Activated T-cell treated with anti-CD3 and anti-CD28 coated beads, Interleukin-2, amount 50 U/mL, for 24 hours (primary cell): ENCODE measurements around the gene RUNX1.
A peak's percentile ranks its signal among the peaks of the same experiment; 100 is the strongest.

Source experiments
- DNase-seq: peaks from one replicate; pipeline ENCODE4 v3.0.0-alpha.2; 2020
- H3K27ac Mint-ChIP-seq: 2 replicates; pipeline ENCODE4 v1.8.0; 2020; ENCODE audit warnings: mild to moderate bottlenecking, mixed read lengths
- H3K27me3 Mint-ChIP-seq: 2 replicates; pipeline ENCODE4 v1.8.0; 2020; ENCODE audit warnings: mixed read lengths
- H3K36me3 Mint-ChIP-seq: 2 replicates; pipeline ENCODE4 v1.8.0; 2020; ENCODE audit warnings: low read depth, mixed read lengths
- H3K4me1 Mint-ChIP-seq: 2 replicates; pipeline ENCODE4 v1.8.0; 2020; ENCODE audit warnings: low read depth, mixed read lengths
- H3K4me3 Mint-ChIP-seq: 2 replicates; pipeline ENCODE4 v1.8.0; 2020; ENCODE audit warnings: mild to moderate bottlenecking, moderate library complexity, mixed read lengths
- H3K9me3 Mint-ChIP-seq: 2 replicates; pipeline ENCODE4 v1.8.0; 2020; ENCODE audit warnings: mixed read lengths

Gene RUNX1

DNA sequence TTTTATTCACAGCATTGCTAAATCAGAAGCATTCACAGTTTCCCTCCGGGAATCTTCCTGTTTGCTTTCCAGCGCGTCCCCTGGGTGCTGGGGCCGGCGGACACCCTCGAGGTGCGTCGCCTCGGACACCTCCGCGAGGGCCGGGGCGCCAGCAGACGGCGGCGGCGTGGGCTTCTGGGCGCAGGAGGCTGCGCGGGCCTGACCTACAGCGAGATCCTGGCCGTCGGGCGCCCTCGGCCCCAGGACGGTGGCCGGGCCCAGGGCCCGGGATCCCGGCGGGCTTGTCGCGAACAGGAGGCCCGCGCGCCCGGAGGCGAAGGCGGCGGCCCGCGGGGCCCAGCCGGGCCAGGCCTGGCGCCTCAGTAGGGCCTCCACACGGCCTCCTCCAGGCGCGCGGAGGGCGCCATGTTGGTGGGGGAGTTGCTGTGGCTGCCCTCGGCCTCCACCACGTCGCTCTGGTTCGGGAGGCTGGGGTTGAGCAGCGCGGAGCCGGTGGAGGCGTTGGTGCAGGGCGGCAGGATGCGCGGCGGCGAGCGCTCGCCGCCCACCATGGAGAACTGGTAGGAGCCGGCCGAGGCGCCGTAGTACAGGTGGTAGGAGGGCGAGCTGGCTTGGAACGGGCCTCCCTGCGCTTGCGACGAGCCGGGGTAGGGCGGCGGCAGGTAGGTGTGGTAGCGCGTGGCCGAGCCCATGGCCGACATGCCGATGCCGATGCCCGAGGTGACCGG lies 257.2 kb downstream of the RUNX1 start:
- Mint-ChIP-seq H3K27ac (no peak overlapping the region), H3K4me3 (no peak overlapping the region), H3K36me3 (peaks cover 70% of the 10 kb centered on the region), H3K9me3 (no peaks in the 10 kb centered on the region), H3K4me1 (peaks cover 2% of the 10 kb centered on the region), H3K27me3 (no peaks in the 10 kb centered on the region)
- no peak for DNase-seq

DNA sequence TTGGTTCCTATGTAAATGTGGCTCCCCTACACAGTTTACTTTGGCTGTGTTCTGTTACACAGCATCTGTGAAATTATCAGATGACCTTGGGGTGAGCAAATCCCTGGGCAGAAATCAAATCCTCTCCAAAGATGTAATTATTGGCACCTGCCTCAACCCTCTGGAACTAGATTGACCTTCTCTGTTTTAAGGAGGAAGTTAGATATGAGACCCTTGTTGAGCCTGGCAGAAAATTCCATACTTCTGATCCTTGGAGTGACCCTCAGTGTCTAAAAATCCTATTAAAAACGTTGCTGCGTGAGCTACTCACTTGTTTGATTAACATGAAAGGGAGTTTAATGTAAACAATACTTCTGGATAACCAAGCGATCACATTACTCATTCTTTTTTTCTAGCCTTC lies 258.3 kb downstream of the RUNX1 start:
- H3K4me3 Mint-ChIP-seq: no peak overlapping the region
- no peaks in the 10 kb centered on the region for H3K4me1 Mint-ChIP-seq
- peaks cover 59% of the 10 kb centered on the region for H3K36me3 Mint-ChIP-seq
- H3K27me3 Mint-ChIP-seq: no peaks in the 10 kb centered on the region
- DNase-seq: no peak
- H3K27ac Mint-ChIP-seq: no peak overlapping the region
- H3K9me3 Mint-ChIP-seq: no peaks in the 10 kb centered on the region

DNA sequence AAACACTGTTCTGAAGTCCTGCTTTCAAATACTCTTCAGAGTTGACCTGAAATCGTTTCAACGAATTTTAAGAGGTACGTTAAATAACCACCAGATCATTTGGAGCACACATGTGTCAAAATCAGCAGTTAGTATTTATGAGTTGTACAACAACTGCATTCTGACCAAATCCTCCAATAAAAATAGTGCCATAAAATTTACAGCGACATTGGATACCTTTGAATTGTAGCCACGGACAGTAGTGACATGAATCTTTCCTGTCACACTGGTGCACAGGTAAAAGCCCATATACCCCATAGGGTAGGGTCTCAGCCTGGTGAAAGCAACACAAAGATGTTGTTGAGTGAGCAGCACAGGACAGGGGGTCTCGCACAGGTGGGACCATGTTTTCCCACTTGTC lies 258.8 kb downstream of the RUNX1 start:
- no peak for DNase-seq
- Mint-ChIP-seq H3K4me3 (no peak overlapping the region), H3K27me3 (no peaks in the 10 kb centered on the region), H3K9me3 (no peaks in the 10 kb centered on the region), H3K36me3 (peaks cover 54% of the 10 kb centered on the region), H3K4me1 (peaks cover under 1% of the 10 kb centered on the region), H3K27ac (no peak overlapping the region)

DNA sequence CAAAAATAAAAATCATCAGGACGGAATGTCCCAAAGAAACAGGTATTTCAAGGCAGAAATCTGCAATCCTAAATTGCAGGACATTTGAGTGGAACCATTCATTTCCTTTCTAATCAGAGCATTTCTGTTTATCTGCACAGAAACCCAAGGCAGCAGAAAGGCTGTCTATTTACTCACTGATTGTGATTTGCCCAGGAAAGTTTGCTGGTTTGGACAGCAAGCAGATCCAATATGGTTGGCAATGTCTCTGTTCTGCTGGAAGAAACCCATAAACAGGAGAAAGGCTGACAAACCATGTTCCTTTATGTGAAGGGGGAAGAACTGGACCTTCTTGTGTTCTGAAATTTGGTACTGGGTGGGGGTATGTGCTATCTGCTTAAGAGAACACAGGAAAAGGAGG lies 260.2 kb downstream of the RUNX1 start:
- H3K36me3 Mint-ChIP-seq: peaks cover 42% of the 10 kb centered on the region
- no peaks in the 10 kb centered on the region for H3K27me3 Mint-ChIP-seq
- H3K27ac Mint-ChIP-seq: peak overlapping the region; percentile 54
- no peak overlapping the region for H3K4me3 Mint-ChIP-seq
- peaks cover 3% of the 10 kb centered on the region for H3K4me1 Mint-ChIP-seq
- no peaks in the 10 kb centered on the region for H3K9me3 Mint-ChIP-seq
- DNase-seq: no peak

DNA sequence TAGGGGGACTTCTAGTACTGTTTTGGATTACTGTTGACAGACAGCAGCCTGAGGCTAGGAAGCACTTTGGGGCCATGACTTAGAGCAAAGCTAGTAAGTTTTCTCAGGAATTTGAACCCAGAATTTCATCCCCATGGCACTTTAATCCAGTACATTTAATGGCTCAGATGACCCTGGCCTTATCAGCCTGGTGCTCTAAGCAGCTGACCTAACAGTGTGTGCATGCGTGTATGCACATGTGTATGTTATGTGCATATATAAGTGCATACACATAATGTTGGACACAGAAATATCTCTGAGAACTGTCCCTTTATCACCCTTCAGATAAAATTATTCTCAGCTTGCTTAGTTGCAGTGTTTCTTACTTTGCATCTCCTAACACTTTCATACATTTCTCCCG lies 265.3 kb downstream of the RUNX1 start:
- DNase-seq: no peak
- Mint-ChIP-seq H3K4me3 (no peak overlapping the region), H3K9me3 (peaks cover 7% of the 10 kb centered on the region), H3K36me3 (peaks cover 3% of the 10 kb centered on the region), H3K27ac (no peak overlapping the region), H3K27me3 (no peaks in the 10 kb centered on the region), H3K4me1 (peaks cover 3% of the 10 kb centered on the region)

DNA sequence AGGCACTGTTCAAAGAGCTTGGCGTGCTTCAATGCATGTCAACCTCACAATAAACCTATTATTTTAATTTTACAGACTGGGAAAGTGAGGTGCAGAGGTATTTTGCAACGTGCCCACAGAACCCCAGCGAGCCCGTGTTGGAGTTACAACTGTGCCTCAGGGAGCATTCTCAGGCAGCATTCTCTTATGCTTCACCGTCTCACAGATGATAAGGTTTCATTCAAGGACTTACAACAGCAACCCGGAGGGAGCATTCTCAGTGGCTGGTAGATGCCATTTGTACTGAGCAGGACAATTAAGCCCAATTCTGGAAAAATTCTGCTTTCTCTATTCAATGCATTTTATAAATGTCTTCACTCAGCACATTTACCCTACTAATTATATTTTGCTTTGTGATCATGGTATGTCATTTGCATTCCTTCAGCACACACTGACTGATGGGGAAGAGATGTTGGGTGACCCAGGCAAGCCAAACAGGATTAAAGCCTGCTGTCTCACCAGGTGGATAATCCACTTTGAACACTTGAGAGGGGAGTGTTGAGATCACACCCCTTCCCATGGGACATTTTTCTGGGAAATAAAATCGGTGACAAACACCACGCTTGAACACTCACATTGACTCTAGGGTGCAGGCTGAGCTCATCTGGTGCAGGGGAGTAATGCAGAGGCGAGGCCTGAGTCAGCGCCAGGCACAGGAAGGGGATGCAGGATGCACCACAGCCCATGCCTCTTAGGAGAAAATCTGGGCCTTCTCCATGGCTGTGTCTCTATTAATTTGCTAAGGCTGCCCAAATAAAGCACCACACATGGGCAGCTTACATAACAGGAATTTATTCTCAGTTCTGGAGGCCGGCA lies 266.4 kb downstream of the RUNX1 start:
- peaks cover 7% of the 10 kb centered on the region for H3K9me3 Mint-ChIP-seq
- H3K27me3 Mint-ChIP-seq: peaks cover 2% of the 10 kb centered on the region
- peaks cover 3% of the 10 kb centered on the region for H3K4me1 Mint-ChIP-seq
- H3K4me3 Mint-ChIP-seq: no peak overlapping the region
- DNase-seq: no peak
- no peak overlapping the region for H3K27ac Mint-ChIP-seq
- H3K36me3 Mint-ChIP-seq: no peaks in the 10 kb centered on the region

DNA sequence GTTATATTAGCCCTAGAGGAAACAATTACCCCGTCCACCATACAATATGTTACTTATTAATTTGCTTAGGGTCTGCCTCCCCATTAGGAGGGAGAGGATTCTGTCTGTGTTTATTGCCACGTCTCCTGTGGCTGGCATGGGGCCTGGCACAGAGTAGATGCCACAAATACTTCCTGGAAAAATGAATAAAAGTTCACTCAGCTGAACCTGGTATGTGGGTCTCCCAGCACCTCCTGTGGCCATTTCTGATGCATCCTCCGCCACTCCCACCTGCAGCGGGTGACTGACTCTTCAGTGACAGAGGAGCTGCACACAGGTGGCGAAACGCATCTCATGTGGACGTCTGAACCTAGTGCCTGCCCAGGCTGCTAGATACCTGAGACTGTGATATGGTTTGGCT lies 267.6 kb downstream of the RUNX1 start:
- Mint-ChIP-seq H3K27ac (no peak overlapping the region), H3K4me3 (no peak overlapping the region), H3K36me3 (no peaks in the 10 kb centered on the region), H3K9me3 (peaks cover 7% of the 10 kb centered on the region), H3K27me3 (peaks cover 8% of the 10 kb centered on the region), H3K4me1 (peaks cover 3% of the 10 kb centered on the region)
- no peak for DNase-seq

DNA sequence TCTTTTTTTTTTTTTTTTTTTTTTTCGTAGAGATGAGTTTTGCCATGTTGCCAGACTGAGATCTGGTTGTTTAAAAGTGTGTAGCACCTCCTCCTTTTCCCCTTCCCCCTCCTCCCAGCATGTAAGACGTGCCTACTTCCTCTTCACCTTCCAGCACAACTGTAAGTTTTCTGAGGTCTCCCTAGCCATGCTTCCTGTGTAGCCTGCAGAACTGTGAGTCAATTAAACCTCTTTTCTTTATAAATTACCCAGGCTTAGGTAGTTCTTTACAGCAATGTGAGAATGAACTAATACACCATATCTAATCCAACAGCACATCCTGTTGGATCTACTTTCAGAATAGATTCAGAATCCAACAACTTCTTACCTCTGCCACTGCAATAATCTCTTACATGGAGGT lies 269.2 kb downstream of the RUNX1 start:
- H3K9me3 Mint-ChIP-seq: peaks cover 7% of the 10 kb centered on the region
- no peaks in the 10 kb centered on the region for H3K36me3 Mint-ChIP-seq
- no peak overlapping the region for H3K4me3 Mint-ChIP-seq
- H3K27me3 Mint-ChIP-seq: peaks cover 20% of the 10 kb centered on the region
- no peaks in the 10 kb centered on the region for H3K4me1 Mint-ChIP-seq
- no peak overlapping the region for H3K27ac Mint-ChIP-seq
- DNase-seq: no peak

DNA sequence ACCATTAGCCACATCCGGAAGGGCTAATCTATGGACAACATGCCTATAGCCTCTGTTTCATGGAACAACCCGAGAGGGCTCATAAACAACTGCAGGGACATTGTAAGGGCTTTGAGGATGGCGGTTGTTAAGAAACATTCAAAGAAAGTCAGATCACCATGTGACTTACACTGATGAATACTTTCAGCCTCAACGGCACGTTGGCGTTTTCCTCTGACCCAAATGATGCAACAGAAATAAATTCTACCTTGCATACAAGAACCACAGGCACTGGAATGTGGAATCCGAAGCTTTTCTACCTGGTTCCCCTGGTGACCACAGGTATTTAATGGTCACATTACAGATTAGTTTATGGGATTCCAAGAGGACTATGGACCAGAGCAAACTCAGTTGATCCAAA lies 273.3 kb downstream of the RUNX1 start:
- Mint-ChIP-seq H3K4me1 (no peaks in the 10 kb centered on the region), H3K36me3 (no peaks in the 10 kb centered on the region), H3K9me3 (peaks cover 7% of the 10 kb centered on the region), H3K4me3 (no peak overlapping the region), H3K27ac (no peak overlapping the region), H3K27me3 (peaks cover 20% of the 10 kb centered on the region)
- DNase-seq: no peak

DNA sequence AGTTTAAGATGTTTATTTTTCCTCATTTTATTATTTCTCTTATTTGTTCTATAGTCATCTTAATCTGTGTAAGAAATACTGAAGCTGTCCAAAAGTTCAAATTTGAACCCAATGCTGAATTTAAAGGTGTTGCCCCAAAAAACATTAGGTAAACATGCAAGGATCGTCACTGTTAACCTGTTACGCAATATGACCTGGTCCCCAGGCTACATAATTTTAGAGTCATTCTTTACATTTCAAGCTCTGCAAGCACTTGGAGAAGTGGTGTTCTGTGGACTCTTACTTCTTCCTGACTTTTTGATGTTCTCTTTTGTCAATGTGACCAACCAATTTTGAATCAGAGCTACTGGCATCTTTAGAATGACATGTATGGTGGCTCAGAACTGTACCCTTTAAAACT lies 274.4 kb downstream of the RUNX1 start:
- peaks cover 20% of the 10 kb centered on the region for H3K27me3 Mint-ChIP-seq

DNA sequence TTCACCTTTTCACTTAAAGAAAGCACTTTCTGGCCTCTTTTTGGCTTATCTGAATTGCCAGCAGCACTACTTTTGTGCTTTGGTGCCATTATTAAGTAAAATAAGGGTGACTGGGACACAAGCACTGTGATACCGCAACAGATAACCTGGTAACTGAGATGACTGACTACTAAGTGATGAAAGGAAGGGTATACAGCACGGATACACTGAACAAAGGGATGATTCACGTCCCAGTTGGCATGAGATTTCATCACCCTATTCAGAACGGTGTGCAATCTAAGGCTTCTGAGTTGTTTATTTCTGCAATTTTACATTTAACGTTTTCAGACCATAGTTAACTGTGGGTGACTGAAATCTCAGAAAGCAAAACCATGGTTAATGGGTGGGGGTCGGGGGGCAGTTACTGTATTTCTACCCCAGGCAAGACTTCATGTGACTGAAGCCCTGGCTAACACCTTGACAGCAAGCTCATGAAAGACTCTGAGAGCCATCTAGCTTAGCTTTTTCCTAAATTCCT lies 277.5 kb downstream of the RUNX1 start:
- Mint-ChIP-seq H3K27me3 (peaks cover 12% of the 10 kb centered on the region), H3K4me1 (no peaks in the 10 kb centered on the region), H3K36me3 (no peaks in the 10 kb centered on the region), H3K4me3 (no peak overlapping the region), H3K9me3 (no peaks in the 10 kb centered on the region), H3K27ac (no peak overlapping the region)
- DNase-seq: no peak

More for the DNA sequence above, 274.4 kb downstream of the RUNX1 start:
- Mint-ChIP-seq H3K4me3 (no peak overlapping the region), H3K36me3 (no peaks in the 10 kb centered on the region), H3K27ac (no peak overlapping the region), H3K9me3 (no peaks in the 10 kb centered on the region), H3K4me1 (no peaks in the 10 kb centered on the region)
- DNase-seq: no peak

DNA sequence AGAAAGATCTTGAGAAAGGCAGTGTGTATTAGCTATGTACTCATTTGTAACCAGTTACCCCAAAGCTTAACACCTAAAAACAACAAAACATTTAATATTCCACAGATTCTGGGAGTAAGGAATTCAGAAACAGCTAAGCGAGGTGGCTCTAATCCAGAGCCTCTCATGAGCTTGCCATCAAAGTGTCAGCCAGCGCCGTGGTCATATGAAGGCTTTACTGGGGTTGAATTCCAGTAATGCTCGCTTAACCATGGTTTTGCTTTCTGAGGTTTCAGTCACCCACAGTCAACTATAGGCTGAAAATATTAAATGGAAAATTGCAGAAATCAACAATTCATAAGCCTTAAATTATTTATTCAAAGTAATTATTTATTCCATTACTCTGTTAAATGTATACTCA lies 278.5 kb downstream of the RUNX1 start:
- H3K27me3 Mint-ChIP-seq: peaks cover 4% of the 10 kb centered on the region
- no peaks in the 10 kb centered on the region for H3K36me3 Mint-ChIP-seq
- no peaks in the 10 kb centered on the region for H3K4me1 Mint-ChIP-seq
- H3K4me3 Mint-ChIP-seq: no peak overlapping the region
- DNase-seq: no peak
- H3K9me3 Mint-ChIP-seq: no peaks in the 10 kb centered on the region
- no peak overlapping the region for H3K27ac Mint-ChIP-seq

DNA sequence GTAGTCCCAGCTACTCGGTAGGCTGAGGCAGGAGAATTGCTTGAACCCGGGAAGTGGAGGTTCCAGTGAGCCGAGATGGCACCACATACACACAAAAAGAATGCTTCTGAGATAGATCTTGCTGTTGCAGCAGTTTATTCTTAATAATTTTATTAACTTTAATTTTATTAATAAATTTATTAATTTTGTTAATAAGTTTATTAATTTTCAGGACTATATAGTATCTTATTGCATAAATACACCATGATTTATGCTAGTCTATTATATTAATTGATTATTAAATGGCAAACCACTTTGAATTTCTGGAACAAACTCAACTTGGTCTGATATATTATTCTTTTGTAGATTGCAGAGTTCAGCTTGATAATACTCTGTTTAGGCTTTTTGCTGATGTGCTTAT lies 280.8 kb downstream of the RUNX1 start:
- Mint-ChIP-seq H3K36me3 (no peaks in the 10 kb centered on the region), H3K9me3 (peaks cover 2% of the 10 kb centered on the region), H3K4me3 (no peak overlapping the region), H3K4me1 (no peaks in the 10 kb centered on the region), H3K27me3 (no peaks in the 10 kb centered on the region), H3K27ac (no peak overlapping the region)
- no peak for DNase-seq

DNA sequence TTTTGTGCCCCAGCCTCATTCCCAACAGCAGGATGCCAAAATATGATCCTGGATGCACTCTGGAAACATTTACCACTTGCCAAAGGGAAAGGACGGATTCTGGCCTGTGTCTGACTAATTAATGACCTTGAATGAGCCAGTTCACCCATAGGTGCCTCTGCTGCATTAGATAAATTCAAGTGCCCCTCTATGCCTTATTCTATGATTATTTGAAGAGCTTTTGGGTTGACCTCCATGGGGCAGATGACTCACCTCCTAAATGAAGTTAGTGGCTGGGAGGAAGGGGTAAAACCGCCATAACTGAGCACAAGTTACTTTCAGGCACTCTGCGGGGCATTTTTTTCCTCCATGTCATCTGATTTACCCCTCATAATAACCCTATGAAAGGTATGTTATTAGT lies 282.2 kb downstream of the RUNX1 start:
- Mint-ChIP-seq H3K27me3 (no peaks in the 10 kb centered on the region), H3K36me3 (no peaks in the 10 kb centered on the region), H3K9me3 (peaks cover 2% of the 10 kb centered on the region), H3K27ac (no peak overlapping the region), H3K4me1 (no peaks in the 10 kb centered on the region), H3K4me3 (no peak overlapping the region)
- DNase-seq: no peak

DNA sequence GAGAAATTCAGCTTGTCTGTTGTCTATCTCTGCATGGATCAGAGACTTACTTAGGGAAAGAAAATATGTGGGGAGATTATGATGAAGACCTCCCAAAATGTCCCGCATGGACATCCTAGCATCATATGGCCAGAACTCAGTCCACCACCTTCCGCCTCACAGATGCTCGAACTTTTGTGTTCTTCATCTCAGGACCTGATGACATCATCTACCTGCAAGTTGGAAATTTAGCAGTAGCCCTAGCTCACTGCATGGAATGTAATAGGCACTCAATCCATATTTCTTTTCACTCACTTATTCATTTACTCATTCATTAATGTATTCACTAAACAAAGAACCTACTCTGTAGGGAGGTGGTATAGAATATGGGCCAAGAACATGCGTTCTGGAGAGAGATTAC lies 283.5 kb downstream of the RUNX1 start:
- no peaks in the 10 kb centered on the region for H3K27me3 Mint-ChIP-seq
- DNase-seq: no peak
- no peaks in the 10 kb centered on the region for H3K4me1 Mint-ChIP-seq

More for the DNA sequence above, 283.5 kb downstream of the RUNX1 start:
- H3K9me3 Mint-ChIP-seq: peaks cover 2% of the 10 kb centered on the region
- no peak overlapping the region for H3K27ac Mint-ChIP-seq
- H3K36me3 Mint-ChIP-seq: no peaks in the 10 kb centered on the region
- H3K4me3 Mint-ChIP-seq: no peak overlapping the region
